Prostate gland (tissue), 2 donors: Measurements from ENCODE around the gene LHPP.

Experiments
- CTCF ChIP-seq, 4 experiments: fragments of 200-600 bp in 2 of 4; fragments of 450-650 bp in 2 of 4; sonication (generic) in 2 of 4; IDR thresholded peaks; 1 replicate in 3 of 4; 2 replicates in 1 of 4; pipeline ENCODE4 v1.5.1; 2016 to 2019; ENCODE audit warnings: antibody characterized with exemption in 4 of 4, mild to moderate bottlenecking in 2 of 4, moderate library complexity in 2 of 4
- POLR2AphosphoS5 ChIP-seq: sonication (generic); formaldehyde crosslinking; IDR thresholded peaks from one replicate; pipeline ENCODE4 v1.6.1; 2017; ENCODE audit warnings: antibody characterized with exemption

- no peak for TF ChIP-seq POLR2AphosphoS5
- TF ChIP-seq CTCF (IDR thresholded peaks at IDR 0.05): no peak
Observed at GRCh38 chr10:124637091-124637700, 175.6 kb downstream of the LHPP start.
